HEK293 (cell line): ENCODE measurements around the gene MKKS.

Experiments used
- CTCF ChIA-PET: fragments of 350-600 bp; formaldehyde crosslinking; extraction: SDS; loops from one replicate; lab custom pipeline; 2021; ENCODE audit warnings: antibody characterized with exemption; lab: Yijun Ruan, JAX
- POLR2A ChIA-PET: fragments of 300-600 bp; formaldehyde crosslinking; extraction: SDS; loops from one replicate; lab custom pipeline; 2020; ENCODE audit warnings: antibody characterized with exemption, inconsistent platforms; lab: Yijun Ruan, JAX
- H3K27ac ChIP-seq: fragments of 200-500 bp; sonication (Bioruptor generic); 2 replicates; pipeline ENCODE4 v1.5.1; 2014; ENCODE audit warnings: low read depth, low read length, control low read depth, inconsistent platforms; ENCODE audit errors: extremely low read depth
- H3K36me3 ChIP-seq, 2 experiments: fragments of 200-500 bp in 1 of 2; sonication (Bioruptor generic) in 1 of 2; 1 replicate in 1 of 2; 2 replicates in 1 of 2; pipeline ENCODE4 v1.5.1; 2014 to 2017; ENCODE audit warnings: inconsistent platforms in 2 of 2, low read length in 2 of 2; ENCODE audit not compliant: control insufficient read depth in 2 of 2, insufficient read depth in 1 of 2
- H3K4me1 ChIP-seq: fragments of 200-500 bp; sonication (Bioruptor generic); 2 replicates; pipeline ENCODE4 v1.5.1; 2014; ENCODE audit warnings: mild to moderate bottlenecking, low read length, inconsistent platforms; ENCODE audit not compliant: control insufficient read depth, insufficient read depth
- H3K4me3 ChIP-seq: 2 replicates; pipeline ENCODE4 v1.5.1; 2011; ENCODE audit warnings: low read depth, mild to moderate bottlenecking, control low read depth, low read length, moderate library complexity
- H3K9me3 ChIP-seq: fragments of 200-500 bp; sonication (Bioruptor generic); 2 replicates; pipeline ENCODE4 v1.5.1; 2014; ENCODE audit warnings: low read depth, low read length, inconsistent platforms; ENCODE audit not compliant: control insufficient read depth, insufficient read depth
- BCL11A ChIP-seq: fragments of 450-650 bp; formaldehyde crosslinking; IDR thresholded peaks from 2 replicates; pipeline ENCODE4 v1.5.1; 2016; ENCODE audit warnings: low read depth, missing biosample characterization, missing genetic modification characterization
- FEZF1 ChIP-seq: fragments of 450-650 bp; formaldehyde crosslinking; IDR thresholded peaks from 2 replicates; pipeline ENCODE4 v1.5.1; 2016; ENCODE audit warnings: missing biosample characterization, missing genetic modification characterization
- HOXA7 ChIP-seq: sonication (generic); formaldehyde crosslinking; IDR thresholded peaks from 2 replicates; pipeline ENCODE4 v1.8.1; 2022; ENCODE audit warnings: missing genetic modification reagents, borderline replicate concordance
- HOXC10 ChIP-seq: sonication (generic); formaldehyde crosslinking; IDR thresholded peaks from 2 replicates; pipeline ENCODE4 v1.8.1; 2023; ENCODE audit warnings: mild to moderate bottlenecking, missing genetic modification reagents
- PRDM6 ChIP-seq: fragments of 450-650 bp; formaldehyde crosslinking; IDR thresholded peaks from 2 replicates; pipeline ENCODE4 v1.5.1; 2017; ENCODE audit warnings: missing biosample characterization, missing genetic modification characterization
- TRIM28 ChIP-seq: IDR thresholded peaks from 2 replicates; pipeline ENCODE4 v1.6.1; 2011; ENCODE audit warnings: low read length, control low read depth, borderline replicate concordance
- YY1 ChIP-seq: fragments of 450-650 bp; formaldehyde crosslinking; IDR thresholded peaks from 2 replicates; pipeline ENCODE4 v1.5.1; 2018; ENCODE audit warnings: missing biosample characterization, missing genetic modification characterization
- ZNF169 ChIP-seq: fragments of 450-650 bp; formaldehyde crosslinking; IDR thresholded peaks from 2 replicates; pipeline ENCODE4 v1.5.1; 2016; ENCODE audit warnings: missing biosample characterization, missing genetic modification characterization
- ZNF184 ChIP-seq: fragments of 450-650 bp; IDR thresholded peaks from 2 replicates; pipeline ENCODE4 v1.5.1; 2018; ENCODE audit warnings: missing biosample characterization, mild to moderate bottlenecking, missing genetic modification characterization
- ZNF24 ChIP-seq: fragments of 450-650 bp; formaldehyde crosslinking; IDR thresholded peaks from 2 replicates; pipeline ENCODE4 v1.5.1; 2016; ENCODE audit warnings: missing biosample characterization, missing genetic modification characterization
- ZNF530 ChIP-seq: fragments of 450-650 bp; formaldehyde crosslinking; IDR thresholded peaks from 2 replicates; pipeline ENCODE4 v1.5.1; 2016; ENCODE audit warnings: low read depth, missing biosample characterization, missing genetic modification characterization
- ZNF561 ChIP-seq: fragments of 450-650 bp; IDR thresholded peaks from 2 replicates; pipeline ENCODE4 v1.5.1; 2018; ENCODE audit warnings: missing biosample characterization, missing genetic modification characterization, borderline replicate concordance
- ZNF600 ChIP-seq: fragments of 450-650 bp; formaldehyde crosslinking; IDR thresholded peaks from 2 replicates; pipeline ENCODE4 v1.5.1; 2016; ENCODE audit warnings: missing biosample characterization, missing genetic modification characterization
- ZNF610 ChIP-seq: fragments of 450-650 bp; formaldehyde crosslinking; IDR thresholded peaks from 2 replicates; pipeline ENCODE4 v1.5.1; 2016; ENCODE audit warnings: missing biosample characterization, missing genetic modification characterization, borderline replicate concordance
- ZNF624 ChIP-seq: fragments of 450-650 bp; formaldehyde crosslinking; IDR thresholded peaks from 2 replicates; pipeline ENCODE4 v1.5.1; 2017; ENCODE audit warnings: missing biosample characterization, missing genetic modification characterization
- ZNF692 ChIP-seq: fragments of 450-650 bp; formaldehyde crosslinking; IDR thresholded peaks from 2 replicates; pipeline ENCODE4 v1.5.1; 2016; ENCODE audit warnings: missing biosample characterization, missing genetic modification characterization
- ZNF707 ChIP-seq: fragments of 450-650 bp; formaldehyde crosslinking; IDR thresholded peaks from 2 replicates; pipeline ENCODE4 v1.5.1; 2016; ENCODE audit warnings: missing biosample characterization, missing genetic modification characterization
- TF ChIP-seq, protein P1 (sequence below): fragments of 450-650 bp; formaldehyde crosslinking; IDR thresholded peaks from 2 replicates; pipeline ENCODE4 v1.5.1; 2016; ENCODE audit warnings: missing biosample characterization, missing genetic modification characterization
- TF ChIP-seq, protein P2 (sequence below): fragments of 450-650 bp; formaldehyde crosslinking; conservative IDR thresholded peaks from 2 replicates; pipeline ENCODE4 v1.5.1; 2016; ENCODE audit warnings: low read depth, missing biosample characterization, missing genetic modification characterization
- TF ChIP-seq, protein P3 (sequence below): fragments of 450-650 bp; formaldehyde crosslinking; IDR thresholded peaks from 2 replicates; pipeline ENCODE4; 2016; ENCODE audit warnings: missing biosample characterization, missing genetic modification characterization

The MKKS gene

DNA sequence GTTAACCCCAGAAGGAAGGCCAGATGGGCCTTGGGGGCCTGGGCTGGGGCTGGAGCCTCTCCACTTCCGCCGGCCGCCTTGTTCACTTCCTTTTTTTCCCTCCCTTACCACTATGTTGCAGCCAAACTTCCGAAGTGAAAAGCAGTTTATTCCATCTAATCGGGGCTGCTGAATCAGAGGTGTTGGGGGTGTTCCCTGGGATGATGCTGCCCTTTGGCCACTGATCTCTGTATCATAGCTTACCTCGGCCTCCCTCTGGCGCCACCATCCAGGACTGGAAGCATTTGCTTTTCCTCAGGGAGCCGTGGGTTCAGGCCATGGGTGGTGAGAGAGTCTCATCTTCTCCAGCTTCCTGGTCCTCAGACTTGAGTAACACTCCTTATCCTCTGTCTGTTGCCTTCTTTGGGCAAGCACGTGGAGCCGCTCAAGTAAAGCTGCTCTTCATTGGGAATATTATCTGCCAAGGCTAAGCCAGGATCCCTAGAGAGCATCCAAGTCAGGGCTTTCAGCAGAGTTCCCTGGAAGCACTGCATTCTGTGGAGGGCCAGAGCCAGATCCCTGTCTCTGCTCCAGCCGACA, 40.7 kb upstream of the MKKS start (continued):
- TF ChIP-seq, protein P1, sequence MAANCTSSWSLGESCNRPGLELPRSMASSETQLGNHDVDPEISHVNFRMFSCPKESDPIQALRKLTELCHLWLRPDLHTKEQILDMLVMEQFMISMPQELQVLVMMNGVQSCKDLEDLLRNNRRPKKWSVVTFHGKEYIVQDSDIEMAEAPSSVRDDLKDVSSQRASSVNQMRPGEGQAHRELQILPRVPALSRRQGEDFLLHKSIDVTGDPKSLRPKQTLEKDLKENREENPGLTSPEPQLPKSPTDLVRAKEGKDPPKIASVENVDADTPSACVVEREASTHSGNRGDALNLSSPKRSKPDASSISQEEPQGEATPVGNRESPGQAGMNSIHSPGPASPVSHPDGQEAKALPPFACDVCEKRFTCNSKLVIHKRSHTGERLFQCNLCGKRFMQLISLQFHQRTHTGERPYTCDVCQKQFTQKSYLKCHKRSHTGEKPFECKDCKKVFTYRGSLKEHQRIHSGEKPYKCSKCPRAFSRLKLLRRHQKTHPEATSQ (tag by site-specific recombination): no peak
- no peak for TF ChIP-seq HOXC10 (CRISPR knock-in tag)
- no peak for TF ChIP-seq ZNF707 (tag by site-specific recombination)
- no peak for TF ChIP-seq ZNF561 (tag by site-specific recombination)
- TF ChIP-seq, protein P2, sequence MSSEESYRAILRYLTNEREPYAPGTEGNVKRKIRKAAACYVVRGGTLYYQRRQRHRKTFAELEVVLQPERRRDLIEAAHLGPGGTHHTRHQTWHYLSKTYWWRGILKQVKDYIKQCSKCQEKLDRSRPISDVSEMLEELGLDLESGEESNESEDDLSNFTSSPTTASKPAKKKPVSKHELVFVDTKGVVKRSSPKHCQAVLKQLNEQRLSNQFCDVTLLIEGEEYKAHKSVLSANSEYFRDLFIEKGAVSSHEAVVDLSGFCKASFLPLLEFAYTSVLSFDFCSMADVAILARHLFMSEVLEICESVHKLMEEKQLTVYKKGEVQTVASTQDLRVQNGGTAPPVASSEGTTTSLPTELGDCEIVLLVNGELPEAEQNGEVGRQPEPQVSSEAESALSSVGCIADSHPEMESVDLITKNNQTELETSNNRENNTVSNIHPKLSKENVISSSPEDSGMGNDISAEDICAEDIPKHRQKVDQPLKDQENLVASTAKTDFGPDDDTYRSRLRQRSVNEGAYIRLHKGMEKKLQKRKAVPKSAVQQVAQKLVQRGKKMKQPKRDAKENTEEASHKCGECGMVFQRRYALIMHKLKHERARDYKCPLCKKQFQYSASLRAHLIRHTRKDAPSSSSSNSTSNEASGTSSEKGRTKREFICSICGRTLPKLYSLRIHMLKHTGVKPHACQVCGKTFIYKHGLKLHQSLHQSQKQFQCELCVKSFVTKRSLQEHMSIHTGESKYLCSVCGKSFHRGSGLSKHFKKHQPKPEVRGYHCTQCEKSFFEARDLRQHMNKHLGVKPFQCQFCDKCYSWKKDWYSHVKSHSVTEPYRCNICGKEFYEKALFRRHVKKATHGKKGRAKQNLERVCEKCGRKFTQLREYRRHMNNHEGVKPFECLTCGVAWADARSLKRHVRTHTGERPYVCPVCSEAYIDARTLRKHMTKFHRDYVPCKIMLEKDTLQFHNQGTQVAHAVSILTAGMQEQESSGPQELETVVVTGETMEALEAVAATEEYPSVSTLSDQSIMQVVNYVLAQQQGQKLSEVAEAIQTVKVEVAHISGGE: no peak
- no peak for TF ChIP-seq BCL11A (tag by site-specific recombination)

- Histone ChIP-seq H3K4me3 (no peak overlapping the region), H3K4me1 (no peaks in the 10 kb centered on the region), H3K36me3 (no peaks in the 10 kb centered on the region), H3K27ac (no peak overlapping the region), H3K9me3 (no peaks in the 10 kb centered on the region)
- POLR2A ChIA-PET: interaction anchor here (0.6 kb wide), 2 partner anchors 38 to 1222 kb away, joined by 3 read pairs; no protein-coding TSS in a partner anchor
- CTCF ChIA-PET: interaction anchor here (0.6 kb wide), 1 partner anchor 12 kb away, joined by 5 read pairs; no protein-coding TSS in a partner anchor
- TF ChIP-seq ZNF530 (tag by site-specific recombination) (no peak), ZNF169 (tag by site-specific recombination) (no peak), YY1 (no peak), FEZF1 (tag by site-specific recombination) (no peak), ZNF600 (tag by site-specific recombination) (no peak), ZNF24 (tag by site-specific recombination) (no peak), ZNF184 (no peak), ZNF624 (no peak), ZNF610 (tag by site-specific recombination) (no peak), PRDM6 (tag by site-specific recombination) (no peak), HOXA7 (CRISPR knock-in tag) (no peak), ZNF692 (no peak), TRIM28 (no peak)
- TF ChIP-seq, protein P3, sequence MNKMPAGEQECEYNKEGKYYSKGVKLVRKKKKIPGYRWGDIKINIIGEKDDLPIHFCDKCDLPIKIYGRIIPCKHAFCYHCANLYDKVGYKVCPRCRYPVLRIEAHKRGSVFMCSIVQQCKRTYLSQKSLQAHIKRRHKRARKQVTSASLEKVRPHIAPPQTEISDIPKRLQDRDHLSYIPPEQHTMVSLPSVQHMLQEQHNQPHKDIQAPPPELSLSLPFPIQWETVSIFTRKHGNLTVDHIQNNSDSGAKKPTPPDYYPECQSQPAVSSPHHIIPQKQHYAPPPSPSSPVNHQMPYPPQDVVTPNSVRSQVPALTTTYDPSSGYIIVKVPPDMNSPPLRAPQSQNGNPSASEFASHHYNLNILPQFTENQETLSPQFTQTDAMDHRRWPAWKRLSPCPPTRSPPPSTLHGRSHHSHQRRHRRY: no peak
These were observed 38.8 kb upstream of the MKKS start for GRCh38 chr20:10472871-10473270.
